ENCODE data around the gene SFSWAP.

DNA sequence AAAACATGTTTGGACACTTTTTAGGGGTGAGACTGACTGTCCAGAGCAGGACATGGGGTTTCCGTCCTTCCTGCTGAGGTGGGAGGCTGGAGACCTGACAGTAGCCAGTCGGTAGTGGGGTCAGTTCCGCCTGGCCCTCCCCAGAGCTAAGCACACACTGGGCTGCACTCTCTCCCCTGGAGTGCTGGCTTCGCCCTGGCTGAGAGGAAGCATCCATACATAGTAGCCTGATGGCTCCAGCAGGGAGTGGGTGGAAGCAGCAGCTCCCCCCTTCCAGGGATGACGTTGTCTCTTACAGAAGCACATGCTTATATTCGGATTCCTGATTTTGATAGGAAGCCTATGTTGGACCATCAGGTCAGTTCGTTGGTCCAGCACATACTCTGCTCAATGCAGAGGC lies 40.4 kb downstream of the SFSWAP start:
- no peak for TF ChIP-seq POLR2AphosphoS5 (IDR thresholded peaks at IDR 0.05; ENCODE audit: insufficient read depth in 1 of 2, low read depth in 1 of 2)
- TF ChIP-seq CTCF (IDR thresholded peaks at IDR 0.05), result no peak
